ENCODE results near the gene ATXN7L3.

The ATXN7L3 gene

DNA sequence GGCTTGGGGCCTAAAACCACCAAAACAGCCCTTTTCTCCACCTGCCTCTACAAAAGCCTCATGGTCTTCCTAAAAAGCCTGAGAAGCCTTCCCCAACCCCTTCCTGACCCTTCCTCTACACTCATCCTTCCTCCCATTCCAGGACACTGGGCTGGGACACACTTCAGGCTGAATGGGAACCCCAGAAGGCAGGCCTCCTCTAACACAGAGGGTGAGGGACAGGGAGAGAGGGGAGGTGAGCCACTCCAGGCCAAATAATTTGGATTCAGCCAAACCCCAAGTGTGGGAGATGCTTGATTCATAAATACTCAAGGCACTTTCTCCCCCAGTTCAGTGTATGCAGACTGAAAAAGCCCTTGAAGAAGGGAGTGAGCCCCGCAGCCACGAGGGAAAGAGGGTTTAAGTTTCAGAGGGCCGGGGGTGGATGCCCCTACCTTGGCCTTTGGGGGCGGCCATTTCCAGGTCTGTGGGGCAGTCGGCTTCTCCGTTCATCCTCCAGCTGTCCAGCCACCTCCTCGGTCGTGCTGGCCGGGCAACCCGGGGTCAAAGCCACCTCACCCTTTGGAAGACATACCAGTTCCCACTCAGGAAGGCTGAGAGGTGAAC lies 18.2 kb upstream of the ATXN7L3 start:
- no peak for DNase-seq

GRCh38 chr17:44216694-44217093 lies 17.0 kb upstream of the ATXN7L3 start:
- no peak for DNase-seq

DNA sequence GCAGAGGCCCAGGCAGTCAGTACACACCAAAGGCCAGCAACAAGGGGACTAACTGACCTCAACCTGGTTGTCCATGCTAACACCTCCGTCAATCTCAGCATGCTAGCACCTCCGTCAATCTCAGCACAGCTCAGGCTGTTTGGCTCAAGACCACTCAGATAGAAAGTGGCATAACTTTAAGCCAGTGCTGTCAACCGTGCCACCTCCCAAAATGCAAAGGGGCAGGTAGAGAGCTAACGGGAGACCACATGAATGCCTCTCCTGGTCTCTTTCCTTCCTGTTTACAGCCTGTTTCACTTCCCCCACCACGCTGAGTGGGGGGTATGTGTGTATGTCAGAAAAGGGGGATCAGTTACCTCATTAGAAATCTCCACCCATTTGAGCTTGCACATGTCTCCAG lies 16.5 kb upstream of the ATXN7L3 start:
- DNase-seq, result no peak

GRCh38 chr17:44214896-44215295 lies 15.2 kb upstream of the ATXN7L3 start:
- DNase-seq, result no peak

DNA sequence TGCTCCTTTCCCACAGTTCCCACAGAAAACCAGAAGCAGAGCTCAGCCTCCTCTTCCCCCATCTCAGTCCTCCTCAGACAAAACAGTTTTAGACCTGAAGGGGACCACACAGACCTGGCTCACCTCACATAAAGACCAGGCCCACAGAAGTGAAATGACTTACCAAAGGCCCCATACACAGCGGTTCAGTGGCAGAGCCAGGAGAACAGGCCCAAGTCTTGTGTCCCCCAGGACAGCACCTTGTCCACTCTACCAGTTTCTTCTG lies 14.5 kb upstream of the ATXN7L3 start:
- DNase-seq, result no peak

DNA sequence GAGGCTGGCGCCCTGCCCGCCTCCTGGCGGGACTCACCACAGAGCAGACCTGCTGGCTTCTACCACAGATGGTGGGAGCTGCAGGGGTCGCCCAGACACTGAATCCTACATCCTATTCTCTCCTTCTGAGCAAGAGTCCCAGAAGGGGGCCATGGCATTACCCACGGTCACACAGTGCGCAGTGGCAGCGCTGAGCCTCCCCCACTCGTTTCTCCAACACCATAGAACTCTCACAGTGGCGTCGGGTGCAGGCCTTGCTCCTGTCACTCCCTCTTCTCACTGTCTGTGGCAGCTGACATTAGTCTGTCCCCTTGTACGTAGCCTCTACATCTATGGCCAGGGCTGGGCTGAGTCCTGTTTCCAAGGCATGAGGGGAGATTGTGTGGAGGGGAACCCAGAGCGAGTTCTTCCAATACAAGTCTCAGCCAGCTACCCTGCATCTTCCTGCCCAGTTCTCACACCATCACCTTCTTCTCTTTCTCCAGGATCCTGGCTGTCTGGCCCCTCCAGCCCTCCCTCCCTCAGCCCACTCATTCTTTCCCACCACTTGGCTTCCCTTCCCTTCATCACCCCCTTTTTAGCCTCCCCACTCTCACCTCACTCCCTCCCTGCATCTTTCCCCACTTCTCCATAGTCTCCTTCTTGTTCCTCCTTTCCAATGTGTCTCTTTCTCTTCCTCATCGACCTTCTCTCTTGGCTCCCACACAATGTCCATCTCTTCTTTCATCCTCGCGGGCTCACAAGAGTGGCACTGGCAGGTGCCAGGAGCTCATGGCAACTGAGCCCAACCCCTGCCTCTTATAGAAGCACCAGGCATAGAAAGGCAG lies 13.9 kb upstream of the ATXN7L3 start:
- DNase-seq, result no peak

GRCh38 chr17:44212507-44213402 lies 13.1 kb upstream of the ATXN7L3 start:
- DNase-seq, result no peak

GRCh38 chr17:44211281-44212265 lies 11.9 kb upstream of the ATXN7L3 start:
- no peak for DNase-seq

DNA sequence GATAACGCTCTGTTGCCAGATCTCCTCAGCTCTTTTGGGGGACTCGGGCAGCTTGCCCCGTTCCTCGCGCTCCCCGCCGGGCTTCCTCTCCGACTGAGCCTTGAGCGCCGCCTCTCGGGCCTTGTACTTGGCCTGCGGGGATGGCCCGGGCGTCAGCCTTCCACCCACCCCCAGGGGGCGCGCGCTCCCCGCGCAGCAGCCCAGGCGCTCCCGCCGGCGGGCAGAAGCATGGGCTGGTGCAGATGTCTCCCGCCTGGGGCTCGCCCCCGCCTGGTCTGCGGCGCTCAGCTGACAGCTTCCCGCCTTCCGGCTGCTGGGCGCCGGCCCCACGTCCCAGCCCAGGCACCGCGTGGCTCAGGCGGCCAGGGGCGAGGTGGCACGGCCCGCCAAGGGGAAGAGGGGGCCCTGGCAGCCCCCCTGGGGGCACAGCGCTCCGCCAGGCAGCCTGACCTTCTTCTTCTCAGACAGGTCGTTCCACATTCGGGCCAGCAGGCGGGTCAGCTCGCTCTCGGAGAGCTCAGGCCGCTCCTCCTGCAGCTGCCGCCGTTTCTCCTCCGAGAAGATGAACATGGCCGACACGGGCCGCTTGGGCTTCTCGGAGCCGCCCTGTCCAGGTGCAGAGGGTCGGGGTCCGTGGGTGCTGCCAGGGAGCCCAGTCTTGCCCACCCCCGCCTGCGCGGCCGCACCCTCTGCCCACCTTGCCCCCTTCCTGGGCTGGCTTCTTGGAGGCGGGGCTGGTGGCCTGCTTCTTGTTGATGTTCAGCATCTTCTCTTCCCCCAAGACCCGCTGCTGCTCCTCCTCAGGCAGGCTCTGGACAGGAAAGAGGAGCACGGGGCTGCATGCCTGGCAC lies 10.9 kb upstream of the ATXN7L3 start:
- DNase-seq, result peak; percentile 83

DNA sequence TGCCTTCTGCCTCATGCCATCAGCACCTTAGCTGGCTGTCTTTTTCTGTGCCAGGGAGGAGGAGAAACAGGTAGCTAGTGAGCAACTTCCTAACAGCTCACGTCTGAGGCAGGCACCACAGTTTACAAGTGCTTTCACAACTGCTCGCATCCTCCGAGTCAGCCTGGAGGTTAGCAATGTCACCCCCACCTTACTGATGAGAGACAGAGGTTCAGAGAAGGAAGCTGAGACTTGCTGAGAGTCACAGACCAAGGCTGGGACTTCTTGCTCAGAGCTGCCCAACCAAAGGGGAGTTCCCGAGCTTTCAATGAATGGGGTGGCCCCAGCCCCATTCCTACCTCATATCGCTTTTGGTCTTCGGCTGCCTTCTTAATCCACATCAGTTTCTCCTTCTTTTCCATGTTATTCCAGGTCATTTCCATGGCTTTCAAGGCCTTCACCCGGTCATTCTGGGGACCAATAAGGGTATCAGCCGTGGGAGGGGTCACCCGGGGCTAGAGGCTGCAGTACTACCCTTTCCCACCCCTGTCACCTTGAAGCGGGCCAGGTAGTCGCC lies 10.2 kb upstream of the ATXN7L3 start:
- DNase-seq, result no peak

- no peak for DNase-seq
Observed at GRCh38 chr17:44207743-44208142, 8.1 kb upstream of the ATXN7L3 start.

DNA sequence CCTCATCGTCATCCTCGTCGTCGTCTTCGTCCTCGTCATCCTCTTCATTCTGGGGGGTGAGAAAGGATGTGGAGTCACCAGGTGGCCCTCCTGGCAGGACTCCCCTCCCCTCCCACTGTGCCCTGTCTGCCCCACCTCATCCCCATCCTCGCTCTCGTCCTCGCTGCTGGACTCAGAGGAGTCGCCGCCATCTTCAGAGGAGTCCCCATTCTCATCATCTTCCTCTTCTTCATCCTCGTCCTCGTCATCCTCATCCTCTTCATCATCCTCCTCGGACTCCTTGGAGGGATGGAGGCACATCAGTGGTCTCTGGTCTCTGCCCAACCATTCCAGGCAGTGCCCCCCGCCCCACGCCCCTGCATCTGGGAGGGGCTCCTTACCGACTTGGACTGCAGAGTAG lies 7.6 kb upstream of the ATXN7L3 start:
- DNase-seq, result no peak

- no peak for DNase-seq
Observed at GRCh38 chr17:44206825-44207155, 7.1 kb upstream of the ATXN7L3 start.

DNA sequence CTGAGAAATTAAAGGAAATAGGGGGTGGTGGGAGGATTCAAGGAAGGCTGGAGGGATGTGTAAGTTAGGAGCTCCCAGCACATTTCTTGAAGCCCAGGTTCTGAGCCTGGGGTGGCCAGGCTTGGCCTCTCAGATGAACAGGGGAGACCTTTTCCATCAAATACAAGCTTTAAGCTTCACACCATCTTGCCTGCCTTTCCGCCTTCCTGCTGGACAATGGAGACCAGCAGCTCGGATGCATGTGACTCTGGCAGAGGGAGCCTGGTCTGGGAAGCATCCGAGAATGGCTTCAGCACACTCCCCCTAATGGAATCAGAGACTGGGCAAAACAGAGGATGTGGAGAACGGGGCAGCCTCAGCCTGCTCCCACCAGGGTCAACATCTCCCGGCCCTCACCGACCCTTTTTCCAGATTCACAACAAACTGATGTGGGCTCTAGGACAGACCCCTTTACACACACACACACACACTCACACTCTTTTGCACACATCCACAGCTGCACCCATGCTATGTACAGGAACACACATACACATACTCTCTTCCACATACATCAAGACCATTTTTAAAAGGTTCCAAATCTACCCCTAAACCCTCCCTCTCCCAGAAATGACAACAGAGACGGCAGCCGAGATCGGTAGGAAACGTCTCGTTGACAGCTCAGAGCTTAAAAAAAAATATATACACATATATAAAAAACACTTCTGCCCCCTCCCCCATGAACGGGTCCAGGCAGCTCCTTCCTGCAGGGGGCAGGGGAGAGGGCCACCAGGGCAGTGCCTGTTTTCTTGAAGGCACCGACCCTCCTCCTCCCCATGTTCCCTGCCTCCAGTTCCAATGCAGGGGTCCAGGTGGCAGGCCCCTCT lies 6.5 kb upstream of the ATXN7L3 start:
- DNase-seq, result no peak

GRCh38 chr17:44204441-44204882 lies 4.8 kb upstream of the ATXN7L3 start:
- no peak for DNase-seq

DNA sequence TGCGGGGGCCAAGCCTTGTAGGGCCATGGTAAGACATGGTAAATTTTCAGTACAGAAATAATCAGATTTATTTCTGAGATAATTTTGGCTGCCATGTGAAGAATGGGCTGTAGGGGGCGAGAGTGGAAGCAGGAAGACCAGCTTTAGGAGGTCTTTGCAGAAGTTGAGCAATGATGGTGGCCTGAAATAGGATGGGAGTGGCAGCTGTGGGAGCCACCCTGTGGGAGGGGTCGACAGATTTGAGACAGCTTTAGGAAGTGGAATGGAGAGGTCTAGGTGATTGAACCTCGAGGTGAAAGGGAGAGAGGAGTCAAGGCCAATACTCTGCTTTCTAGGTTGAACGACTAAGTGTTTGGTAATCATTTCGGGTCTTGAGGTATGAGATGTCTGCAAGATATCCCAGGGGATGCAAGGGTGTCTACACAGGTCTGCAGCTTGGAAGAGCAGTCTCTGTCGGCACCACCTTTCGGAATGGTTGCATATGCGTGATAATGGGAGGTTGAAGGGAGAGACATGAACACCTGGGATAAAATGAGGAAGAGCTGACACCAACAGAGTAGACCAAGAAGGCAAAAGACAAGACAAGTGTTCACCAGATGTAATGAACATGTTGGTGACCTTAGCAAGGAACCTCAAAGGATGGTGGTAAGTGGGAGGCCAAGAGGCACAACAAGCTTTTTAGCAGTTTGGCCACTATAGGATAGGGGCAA lies 4.2 kb upstream of the ATXN7L3 start:
- DNase-seq, result peak; percentile 38

DNA sequence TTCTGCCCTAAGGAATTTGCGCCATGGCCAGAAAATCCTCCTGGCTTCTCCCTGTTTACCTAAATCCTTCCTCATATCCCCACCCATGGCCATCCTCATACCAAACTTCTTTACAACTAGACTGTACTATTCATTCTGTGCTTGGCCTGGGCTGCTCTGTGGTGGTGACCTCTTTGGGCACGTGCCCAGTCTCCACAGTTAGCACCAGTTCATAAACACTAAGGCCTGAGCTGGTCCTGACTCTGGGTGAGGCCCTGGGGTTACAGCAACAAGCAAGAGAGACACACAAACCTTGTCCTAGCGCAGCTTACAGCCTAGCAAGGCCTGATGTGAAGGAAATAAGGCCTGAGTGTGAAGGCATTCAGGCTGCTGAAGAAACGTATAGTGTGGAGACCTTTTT lies 3.1 kb upstream of the ATXN7L3 start:
- no peak for DNase-seq

- no peak for DNase-seq
Observed at GRCh38 chr17:44200478-44201155, 933 bp upstream of the ATXN7L3 start.
